Ectodermal cell (in vitro differentiated cells): ENCODE measurements around the gene CORO7.

Source experiments
- H3K27ac ChIP-seq: 2 replicates; pipeline ENCODE4 v1.7.0; 2013; ENCODE audit warnings: mild to moderate bottlenecking, low read depth, low read length; ENCODE audit not compliant: insufficient read depth, poor library complexity, severe bottlenecking
- H3K27me3 ChIP-seq: 2 replicates; pipeline ENCODE4 v1.7.0; 2013; ENCODE audit warnings: mild to moderate bottlenecking, low read length; ENCODE audit not compliant: insufficient read depth, control insufficient read depth, poor library complexity, severe bottlenecking
- H3K36me3 ChIP-seq: one replicate; pipeline ENCODE4 v1.7.0; 2013; ENCODE audit warnings: low read length; ENCODE audit not compliant: control insufficient read depth, insufficient read depth
- H3K4me1 ChIP-seq: one replicate; pipeline ENCODE4 v1.7.0; 2013; ENCODE audit warnings: low read length; ENCODE audit not compliant: control insufficient read depth, insufficient read depth
- H3K4me3 ChIP-seq: 2 replicates; pipeline ENCODE4 v1.7.0; 2013; ENCODE audit warnings: low read depth, low read length, control low read depth; ENCODE audit not compliant: insufficient read depth
- H3K9me3 ChIP-seq: 2 replicates; pipeline ENCODE4 v1.7.0; 2013; ENCODE audit warnings: mild to moderate bottlenecking, low read length, moderate library complexity; ENCODE audit not compliant: control insufficient read depth
- WGBS, 2 experiments: methylation state at CpG; one replicate each; pipeline ENCODE4 v1.1.7; 2013; ENCODE audit warnings: missing lambda C conversion rate in 2 of 2; 5-methylcytosine and 5-hydroxymethylcytosine counted together

CORO7 gene

DNA sequence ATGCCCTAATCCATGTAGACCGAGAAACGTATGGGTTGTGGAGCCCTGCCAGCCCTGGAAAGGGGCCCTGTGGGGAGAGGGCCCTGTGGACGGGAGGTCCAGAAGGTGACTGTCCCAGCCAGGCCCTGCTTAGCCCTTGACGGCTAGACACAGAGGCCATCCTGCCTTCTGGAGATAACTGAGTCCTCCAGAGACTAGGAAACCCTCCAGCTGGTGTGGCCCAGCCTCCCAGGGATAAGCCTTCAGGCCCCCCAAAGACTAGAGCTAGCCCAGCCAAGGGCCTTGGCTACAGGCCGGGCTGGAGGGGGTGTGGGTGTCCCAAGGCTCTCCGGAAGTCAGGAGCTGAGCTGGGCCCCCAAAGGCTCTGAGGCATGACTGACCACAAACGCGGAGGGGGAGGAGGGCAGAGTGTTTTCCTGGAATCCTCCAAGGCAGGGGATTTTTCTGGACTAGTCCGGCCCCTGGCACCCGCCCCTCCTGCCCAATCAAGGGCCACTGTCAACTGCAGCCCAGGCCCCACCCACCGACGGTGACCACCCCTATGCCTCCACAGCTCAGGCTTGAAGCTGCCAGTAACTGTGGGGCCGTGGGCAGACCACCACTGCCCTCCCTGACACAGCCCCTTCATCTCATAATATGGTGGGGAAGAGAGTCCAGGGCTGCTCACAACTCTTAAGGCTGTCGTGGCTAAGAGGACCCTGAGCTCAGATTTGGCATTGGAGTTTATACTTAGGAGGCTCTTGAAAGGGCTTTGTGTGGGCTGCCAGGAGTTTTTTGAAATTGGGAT, 45.6 kb downstream of the CORO7 start:
- no peak overlapping the region for H3K4me3 ChIP-seq
- H3K9me3 ChIP-seq = no peaks in the 10 kb centered on the region
- no peak overlapping the region for H3K27ac ChIP-seq
- WGBS, 2 experiments = 87 to 91% methylated on average over 14 of the region's 14 CpGs
- peaks cover 4% of the 10 kb centered on the region for H3K27me3 ChIP-seq
- peaks cover 42% of the 10 kb centered on the region for H3K4me1 ChIP-seq
- no peaks in the 10 kb centered on the region for H3K36me3 ChIP-seq

DNA sequence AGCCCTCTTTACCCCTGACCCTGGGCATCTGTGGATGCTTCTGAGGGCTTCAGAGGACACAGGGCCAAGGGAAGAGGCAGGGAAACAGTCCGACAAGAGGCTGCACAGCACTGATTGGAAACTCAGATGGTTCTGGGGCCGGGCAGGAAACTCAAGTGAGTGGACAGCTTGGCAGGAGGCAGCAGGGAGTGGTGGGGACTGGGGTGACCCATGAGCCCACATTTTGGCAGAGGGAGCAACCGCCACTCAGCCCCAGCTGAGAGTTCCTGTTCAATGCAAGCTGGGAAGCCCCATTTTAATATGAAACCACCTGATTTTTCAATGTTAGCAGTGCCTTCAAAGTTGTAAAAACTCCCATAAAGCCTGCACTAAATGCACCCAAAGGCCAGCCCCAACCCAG, 46.2 kb downstream of the CORO7 start:
- 95 to 97% methylated on average over 3 of the region's 3 CpGs for WGBS, 2 experiments
- peaks cover 4% of the 10 kb centered on the region for H3K27me3 ChIP-seq

DNA sequence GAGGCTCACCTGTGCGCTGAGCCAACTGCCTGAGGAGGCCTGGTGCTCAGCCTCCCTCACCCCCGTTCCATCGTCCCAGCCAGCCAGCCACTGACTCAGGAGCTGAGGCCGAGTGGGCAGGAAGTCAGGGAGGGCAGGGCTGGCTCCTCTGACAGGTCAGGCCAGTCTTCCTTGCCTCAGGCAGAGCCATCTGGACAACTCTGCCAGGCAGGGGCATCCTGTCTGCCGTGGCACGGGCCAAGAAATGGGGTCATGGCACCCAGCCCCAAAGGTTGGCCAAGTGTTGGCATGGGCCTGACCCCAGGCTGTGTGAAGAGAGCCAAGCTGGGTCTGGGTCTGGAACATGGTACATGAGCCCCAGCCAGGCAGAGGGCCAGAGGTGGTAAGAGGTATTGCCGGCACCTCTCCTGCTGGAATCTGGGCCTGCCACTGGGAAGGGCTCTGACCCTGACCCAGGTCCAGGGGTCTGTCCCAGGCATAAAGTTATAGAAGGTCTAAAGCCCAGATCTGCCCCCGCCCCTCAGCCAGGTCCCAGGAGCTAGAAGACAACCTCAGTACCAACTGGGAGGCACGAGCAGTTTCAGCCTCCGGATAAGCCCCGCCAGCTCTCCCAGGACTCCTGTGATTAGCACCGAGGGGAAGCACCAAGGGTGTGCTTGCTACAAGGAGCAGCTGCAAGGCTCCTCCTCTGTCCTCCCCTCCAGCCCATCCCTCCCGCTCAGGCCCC, 47.2 kb downstream of the CORO7 start:
- Histone ChIP-seq H3K4me1 (peaks cover 29% of the 10 kb centered on the region), H3K36me3 (no peaks in the 10 kb centered on the region), H3K4me3 (no peak overlapping the region), H3K27ac (no peak overlapping the region), H3K9me3 (no peaks in the 10 kb centered on the region), H3K27me3 (peaks cover 4% of the 10 kb centered on the region)
- WGBS, 2 experiments = 87% methylated on average over 13 of the region's 13 CpGs

More for the DNA sequence above, 46.2 kb downstream of the CORO7 start:
- Histone ChIP-seq H3K9me3 (no peaks in the 10 kb centered on the region), H3K36me3 (no peaks in the 10 kb centered on the region), H3K4me3 (no peak overlapping the region), H3K27ac (no peak overlapping the region), H3K4me1 (peaks cover 38% of the 10 kb centered on the region)

DNA sequence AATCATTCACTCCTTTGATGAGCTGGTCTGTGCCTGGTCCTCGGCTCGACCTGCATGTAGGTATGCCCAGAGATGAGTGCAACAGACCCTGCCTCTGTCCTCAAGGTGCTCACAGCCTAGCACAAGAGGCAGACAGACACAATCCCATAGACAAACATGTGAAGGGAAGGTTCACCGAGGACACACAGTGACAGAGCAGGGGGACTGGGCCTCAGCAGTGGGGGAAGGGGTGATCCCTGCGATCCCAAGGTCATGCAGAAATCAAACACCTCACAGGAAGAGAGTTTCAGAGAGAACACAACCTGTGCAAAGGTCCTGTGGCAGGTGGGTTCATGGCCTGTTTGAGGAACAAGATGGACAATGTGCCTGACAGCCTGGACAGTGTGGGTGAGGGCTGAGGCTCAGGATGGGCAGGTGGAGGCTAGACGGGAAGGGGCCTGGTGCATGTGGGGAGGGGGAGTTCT, 49.0 kb downstream of the CORO7 start:
- no peaks in the 10 kb centered on the region for H3K36me3 ChIP-seq
- peaks cover 4% of the 10 kb centered on the region for H3K27me3 ChIP-seq
- no peaks in the 10 kb centered on the region for H3K9me3 ChIP-seq
- H3K27ac ChIP-seq = no peak overlapping the region
- H3K4me1 ChIP-seq = peaks cover 13% of the 10 kb centered on the region
- no peak overlapping the region for H3K4me3 ChIP-seq
- WGBS, 2 experiments = 92 to 97% methylated on average over 5 of the region's 5 CpGs

DNA sequence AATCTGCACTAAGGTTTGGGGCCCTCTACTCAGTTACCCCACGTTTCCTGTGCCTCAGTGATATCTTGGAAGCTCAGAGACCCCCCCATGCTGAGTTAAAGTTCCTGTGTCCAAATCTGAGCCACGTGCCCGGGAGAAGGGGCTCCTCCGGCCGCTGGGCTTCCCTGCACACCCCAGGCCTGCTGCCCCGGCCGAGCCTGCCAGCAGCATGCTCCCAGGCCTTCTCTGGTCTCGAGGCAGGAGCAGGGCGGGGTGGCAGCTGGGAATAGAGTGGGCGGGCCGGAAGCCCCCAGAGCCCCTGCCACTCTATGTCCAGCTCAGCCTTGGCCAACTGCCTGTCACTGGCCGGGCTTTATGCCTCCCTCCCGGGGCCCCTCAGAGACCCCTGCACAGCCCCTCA, 50.4 kb downstream of the CORO7 start:
- 89 to 90% methylated on average over 13 of the region's 13 CpGs for WGBS, 2 experiments
- H3K27ac ChIP-seq = no peak overlapping the region
- H3K4me1 ChIP-seq = peaks cover 6% of the 10 kb centered on the region

DNA sequence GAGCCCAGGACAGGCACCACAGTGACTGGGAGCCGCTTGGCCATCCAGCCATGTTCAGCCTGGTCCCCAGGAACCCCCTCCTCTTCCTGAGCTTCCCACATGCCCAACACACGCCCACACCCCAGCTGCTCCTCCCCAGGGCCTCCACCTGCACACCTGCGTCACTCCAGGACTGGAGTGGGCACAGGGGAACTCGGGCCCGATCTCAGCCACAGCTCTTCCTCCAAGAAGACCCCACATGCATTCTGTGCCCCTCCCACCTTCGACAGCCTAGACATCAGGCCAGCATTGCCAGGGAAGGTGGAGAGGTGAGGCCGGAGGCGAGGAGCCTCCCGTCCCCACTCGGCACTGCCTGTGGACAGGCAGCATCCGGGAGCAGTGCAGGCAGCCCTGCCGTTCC, 50.8 kb downstream of the CORO7 start:
- Histone ChIP-seq H3K9me3 (no peaks in the 10 kb centered on the region), H3K27ac (no peak overlapping the region), H3K36me3 (no peaks in the 10 kb centered on the region), H3K4me3 (no peak overlapping the region), H3K27me3 (no peaks in the 10 kb centered on the region), H3K4me1 (peaks cover 2% of the 10 kb centered on the region)
- WGBS, 2 experiments = 94 to 96% methylated on average over 12 of the region's 12 CpGs

More for the DNA sequence above, 50.4 kb downstream of the CORO7 start:
- Histone ChIP-seq H3K36me3 (no peaks in the 10 kb centered on the region), H3K9me3 (no peaks in the 10 kb centered on the region), H3K27me3 (no peaks in the 10 kb centered on the region), H3K4me3 (no peak overlapping the region)

DNA sequence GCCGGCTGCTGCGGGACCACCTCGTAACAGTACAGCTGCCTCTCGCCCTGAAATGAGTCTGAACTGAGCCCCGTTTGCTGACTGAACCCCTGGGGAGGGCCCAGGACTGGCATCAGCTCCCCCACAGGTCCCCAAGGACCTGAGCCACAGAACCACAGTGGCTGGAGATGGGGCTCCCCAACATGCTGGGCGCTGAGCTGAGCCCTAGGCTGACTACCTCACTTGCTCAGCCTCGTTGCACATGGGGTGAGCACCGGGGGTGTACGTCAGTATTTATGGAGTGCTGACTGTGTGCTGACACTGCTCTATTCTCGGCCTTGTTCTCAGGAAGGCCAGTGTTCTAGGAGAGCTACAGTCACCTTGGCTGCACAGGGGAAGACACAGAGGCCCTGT, 51.4 kb downstream of the CORO7 start:
- WGBS, 2 experiments = 94% methylated on average over 10 of the region's 10 CpGs
- H3K36me3 ChIP-seq = no peaks in the 10 kb centered on the region
- no peak overlapping the region for H3K27ac ChIP-seq
- no peak overlapping the region for H3K4me3 ChIP-seq
- no peaks in the 10 kb centered on the region for H3K4me1 ChIP-seq
- H3K27me3 ChIP-seq = no peaks in the 10 kb centered on the region
- no peaks in the 10 kb centered on the region for H3K9me3 ChIP-seq

DNA sequence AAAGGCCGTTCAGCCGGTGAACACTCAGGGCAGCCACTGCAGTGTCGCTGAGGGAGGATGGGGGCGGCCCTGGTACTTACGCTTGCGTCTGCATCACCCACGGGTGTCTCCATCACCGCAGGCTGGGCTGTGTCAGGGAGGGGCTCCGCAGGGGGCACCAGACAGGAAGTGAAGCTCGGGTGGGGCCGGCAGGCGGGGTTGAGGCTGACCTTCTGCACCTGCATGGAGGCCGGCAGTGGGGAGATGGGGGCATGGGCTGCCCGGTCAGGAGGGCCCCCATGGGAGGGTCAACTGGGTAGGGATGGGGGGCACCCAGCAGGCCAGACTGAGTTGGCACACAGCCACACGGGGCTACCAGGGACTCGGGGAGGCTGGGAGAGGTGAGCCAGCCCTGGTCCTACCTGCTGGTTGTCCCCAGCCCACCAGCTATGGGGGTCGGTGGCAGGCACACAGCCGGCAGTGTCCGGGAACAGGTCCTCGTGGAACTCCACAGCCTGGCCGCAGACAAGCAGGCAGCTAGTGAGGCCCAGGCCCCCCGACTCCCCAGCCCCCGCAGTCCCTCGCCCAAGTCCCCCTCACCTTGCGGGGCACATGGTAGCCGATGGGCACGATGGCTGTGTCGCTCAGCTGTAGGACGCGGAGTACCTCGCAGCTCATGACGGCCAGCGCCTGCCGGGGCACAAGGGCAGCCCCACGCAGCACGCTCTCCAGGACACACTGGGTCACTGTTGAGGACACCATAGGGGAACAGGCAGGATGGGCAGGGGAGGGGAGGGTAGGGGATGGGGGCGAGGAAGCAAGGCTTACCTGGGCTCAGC, 52.0 kb downstream of the CORO7 start:
- H3K36me3 ChIP-seq = no peaks in the 10 kb centered on the region
- no peaks in the 10 kb centered on the region for H3K27me3 ChIP-seq
- no peaks in the 10 kb centered on the region for H3K4me1 ChIP-seq
- H3K9me3 ChIP-seq = no peaks in the 10 kb centered on the region
- WGBS, 2 experiments = 92 to 93% methylated on average over 37 of the region's 37 CpGs
- no peak overlapping the region for H3K27ac ChIP-seq
- H3K4me3 ChIP-seq = no peak overlapping the region

DNA sequence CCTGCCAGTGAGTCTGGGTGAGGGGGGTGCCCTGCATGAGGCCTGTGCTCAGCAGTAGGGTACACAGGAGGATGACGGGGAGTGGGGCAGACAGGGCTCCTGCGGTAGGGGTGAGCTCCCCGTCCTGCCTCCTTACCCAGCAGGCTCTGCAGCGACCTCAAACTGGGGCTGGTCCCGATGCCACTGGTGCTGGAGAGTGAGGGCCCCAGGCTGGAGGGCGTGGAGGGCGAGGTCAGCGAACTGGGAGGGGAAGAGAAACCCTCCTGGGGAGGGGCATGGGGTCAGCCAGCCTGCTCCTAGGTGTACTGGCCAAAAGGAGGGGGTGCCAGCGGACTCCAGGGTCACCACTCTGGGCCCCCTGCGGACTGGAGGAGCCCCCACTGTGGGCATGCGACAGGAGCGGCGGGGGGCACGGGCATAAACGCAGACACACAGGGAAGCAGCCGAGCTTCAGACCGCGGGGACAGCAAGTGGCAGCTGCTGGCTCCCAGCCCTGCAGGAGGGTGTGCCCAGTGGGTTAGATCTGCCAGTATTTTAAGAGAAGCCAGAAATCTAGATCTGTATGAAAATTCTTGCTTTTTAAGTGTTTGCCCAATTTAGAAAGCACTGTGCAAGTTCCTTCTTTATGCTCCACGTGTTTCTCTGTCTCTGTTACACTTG, 53.8 kb downstream of the CORO7 start:
- 88 to 89% methylated on average over 19 of the region's 19 CpGs for WGBS, 2 experiments
- Histone ChIP-seq H3K4me1 (no peaks in the 10 kb centered on the region), H3K27ac (no peak overlapping the region), H3K9me3 (no peaks in the 10 kb centered on the region), H3K4me3 (no peak overlapping the region), H3K36me3 (no peaks in the 10 kb centered on the region), H3K27me3 (no peaks in the 10 kb centered on the region)
